ENCODE measurements around the gene CLTB.
A peak's percentile ranks its signal among the peaks of the same experiment; 100 is the strongest.

The CLTB gene

DNA sequence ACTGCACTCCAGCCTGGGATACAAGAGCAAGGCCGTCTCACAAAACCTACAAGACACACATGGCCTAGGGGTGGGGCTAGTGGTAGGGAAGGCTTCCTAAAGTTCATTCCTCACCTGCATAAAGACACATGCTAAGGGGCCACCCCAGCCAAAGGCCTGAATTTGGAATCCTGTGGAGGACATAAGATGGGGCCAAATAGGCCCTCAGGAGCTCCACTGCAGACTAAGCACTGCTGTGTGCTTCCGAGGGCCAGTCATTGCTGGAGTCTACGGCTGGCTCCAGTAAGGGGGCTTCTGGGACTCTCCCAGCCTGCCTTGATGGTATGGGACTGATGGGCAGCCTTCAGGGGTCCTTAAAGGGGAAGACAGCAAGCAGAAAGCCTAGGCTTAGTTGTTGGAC lies 33.6 kb downstream of the CLTB start:
- DNase-seq (ENCODE audit: low read depth in 2 of 2), result no peak

- no peak for DNase-seq (ENCODE audit: low read depth in 2 of 2)
Observed at GRCh38 chr5:176381979-176382378, 34.4 kb downstream of the CLTB start.

- DNase-seq (ENCODE audit: low read depth in 2 of 2), result no peak
Observed at GRCh38 chr5:176381423-176381822, 34.9 kb downstream of the CLTB start.

GRCh38 chr5:176379881-176380280 lies 36.5 kb downstream of the CLTB start:
- DNase-seq (ENCODE audit: low read depth in 2 of 2), result no peak

- DNase-seq (ENCODE audit: low read depth in 2 of 2), result no peak
Observed at GRCh38 chr5:176373100-176373818, 43.1 kb downstream of the CLTB start.

- no peak for DNase-seq (ENCODE audit: low read depth in 2 of 2)
Observed at GRCh38 chr5:176371621-176372539, 44.5 kb downstream of the CLTB start.

- no peak for DNase-seq (ENCODE audit: low read depth in 2 of 2)
Observed at GRCh38 chr5:176369934-176370711, 46.2 kb downstream of the CLTB start.

DNA sequence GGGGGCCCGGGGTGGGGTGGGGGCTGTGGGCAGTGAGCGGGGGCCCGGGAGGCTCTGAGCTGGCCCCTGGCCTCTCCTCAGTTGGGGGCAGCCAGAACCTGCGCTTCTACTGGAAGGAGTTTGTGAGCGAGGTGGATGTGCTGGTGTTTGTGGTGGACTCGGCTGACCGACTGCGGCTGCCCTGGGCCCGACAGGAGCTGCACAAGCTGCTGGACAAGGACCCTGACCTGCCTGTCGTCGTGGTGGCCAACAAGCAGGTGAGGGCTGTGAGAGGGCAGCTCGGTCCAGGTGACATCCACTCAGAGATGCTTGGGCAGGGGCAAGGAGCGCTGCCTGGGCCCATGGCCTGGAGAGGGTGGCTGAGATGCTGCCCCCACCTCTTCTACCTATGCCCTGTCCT lies 47.6 kb downstream of the CLTB start:
- no peak for DNase-seq (ENCODE audit: low read depth in 2 of 2)

DNA sequence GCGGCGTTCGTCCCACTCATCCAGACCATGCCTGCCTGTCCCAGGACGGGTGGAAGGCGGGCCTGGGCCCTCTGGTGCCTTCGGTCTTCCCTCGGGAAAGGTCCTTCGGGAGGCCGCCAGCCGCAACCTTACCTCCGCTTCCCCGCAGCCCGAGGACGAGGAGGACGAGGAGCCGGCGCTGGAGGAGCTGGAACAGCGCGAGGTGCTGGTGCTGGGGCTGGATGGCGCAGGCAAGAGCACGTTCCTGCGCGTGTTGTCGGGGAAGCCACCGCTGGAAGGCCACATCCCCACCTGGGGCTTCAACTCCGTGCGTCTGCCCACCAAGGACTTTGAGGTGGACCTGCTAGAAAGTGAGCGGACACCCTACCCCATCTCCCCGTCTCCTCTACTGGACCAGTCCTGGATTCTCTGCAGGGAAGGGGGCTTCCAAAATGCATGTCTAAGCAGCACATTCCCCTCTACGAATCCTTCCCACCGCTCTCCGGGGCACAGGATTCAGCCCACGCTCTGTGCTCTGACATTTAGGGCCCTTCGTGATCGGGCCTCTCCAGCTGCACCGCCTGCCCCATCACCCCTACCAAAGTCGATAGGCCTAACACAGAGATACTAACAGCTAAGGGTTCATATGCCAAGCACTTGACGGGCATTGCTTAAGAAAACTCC lies 50.0 kb downstream of the CLTB start:
- no peak for DNase-seq (ENCODE audit: low read depth in 2 of 2)

GRCh38 chr5:176365351-176366231 lies 50.7 kb downstream of the CLTB start, which contains the start of gene ARL10:
TSS of gene ARL10 (plus strand) at chr5:176365487. CDS start at chr5:176365564, 77 bp downstream.
- no peak for DNase-seq (ENCODE audit: low read depth in 2 of 2)

DNA sequence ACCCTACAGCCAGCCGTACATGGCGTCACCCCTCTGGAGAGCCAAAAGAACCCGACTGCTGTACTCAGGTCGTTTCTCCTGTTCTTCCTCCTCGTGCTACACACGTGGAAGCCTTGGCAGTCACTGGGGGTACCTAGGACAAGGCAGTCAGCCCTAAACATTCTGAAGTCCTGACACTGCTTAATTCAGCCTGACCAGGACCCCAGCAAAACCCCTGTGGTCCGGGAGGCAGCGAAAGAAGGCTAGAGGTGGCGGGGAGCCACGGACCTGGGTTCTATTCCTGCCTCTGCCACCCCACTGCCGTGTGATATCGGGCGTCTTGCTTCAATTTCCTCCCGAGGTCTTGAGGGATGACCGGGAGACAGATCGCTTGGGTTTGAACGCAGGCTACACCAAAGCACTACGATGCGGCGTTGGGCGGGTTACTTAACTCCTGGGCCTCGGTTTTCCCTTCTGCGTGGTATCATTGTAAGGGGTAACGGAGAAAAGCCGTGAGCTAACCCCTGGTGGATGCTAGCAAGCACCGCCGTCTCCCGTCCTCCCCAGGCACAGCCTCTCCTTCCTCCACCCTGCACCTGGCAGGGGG lies 51.5 kb downstream of the CLTB start:
- no peak for DNase-seq (ENCODE audit: low read depth in 2 of 2)

DNA sequence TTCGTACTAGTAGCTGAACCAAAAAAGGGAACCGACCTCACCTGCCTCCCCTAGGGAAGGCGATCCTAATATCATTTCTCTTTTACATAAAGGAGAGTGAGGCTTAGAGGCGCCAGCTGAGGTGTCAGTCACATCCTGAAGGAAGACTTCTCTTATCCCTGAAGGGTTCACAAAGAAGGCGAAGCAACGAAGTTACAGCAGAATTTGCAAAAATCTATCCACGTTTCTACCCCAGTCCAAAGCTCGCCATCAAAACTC lies 54.2 kb downstream of the CLTB start:
- no peak for DNase-seq (ENCODE audit: low read depth in 2 of 2)

GRCh38 chr5:176361437-176362232 lies 54.7 kb downstream of the CLTB start, which contains the start of gene KIAA1191:
TSS of gene KIAA1191 (minus strand) at chr5:176361764. CDS start at chr5:176359508, 2,256 bp downstream.
- peak; percentile 80 to 90 for DNase-seq (ENCODE audit: low read depth in 2 of 2)

DNA sequence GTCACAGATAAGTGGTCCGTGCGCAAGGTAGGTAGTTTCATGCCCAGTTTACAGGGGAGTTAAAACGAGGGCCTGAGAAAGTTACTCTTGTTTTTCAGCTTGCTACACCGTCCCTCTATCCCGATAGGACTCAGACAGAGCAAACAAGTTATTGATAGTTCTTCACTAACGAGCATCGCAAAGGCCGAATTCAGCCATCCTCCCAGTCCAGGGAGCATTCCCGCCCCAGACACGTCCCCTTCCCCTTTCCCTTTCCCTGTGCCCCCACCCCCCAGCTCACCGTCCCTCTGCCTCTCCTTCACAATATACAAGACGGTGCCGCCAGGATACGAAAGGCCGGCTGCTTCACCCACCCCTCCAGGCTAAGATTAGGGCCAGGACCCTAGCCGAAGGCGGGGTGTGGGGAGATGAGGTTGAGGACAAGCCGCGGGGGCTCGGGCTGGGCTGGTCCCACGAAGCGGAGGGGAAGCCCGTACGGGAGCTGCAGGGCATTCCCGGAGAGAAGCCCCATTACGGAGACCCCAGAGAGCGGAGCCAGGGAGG lies 55.4 kb downstream of the CLTB start:
- no peak for DNase-seq (ENCODE audit: low read depth in 2 of 2)

- DNase-seq (ENCODE audit: low read depth in 2 of 2), result no peak
Observed at GRCh38 chr5:176359658-176360057, 56.7 kb downstream of the CLTB start.

GRCh38 chr5:176356179-176356566 lies 60.2 kb downstream of the CLTB start:
- DNase-seq (ENCODE audit: low read depth in 2 of 2), result no peak

- DNase-seq (ENCODE audit: low read depth in 2 of 2), result no peak
Observed at GRCh38 chr5:176355400-176356178, 60.8 kb downstream of the CLTB start.

GRCh38 chr5:176353533-176353932 lies 62.8 kb downstream of the CLTB start:
- no peak for DNase-seq (ENCODE audit: low read depth in 2 of 2)
